Measurements from ENCODE around the gene FMOD. TPM values are rescaled to one million over a fixed set of nuclear protein-coding genes. Genes with fewer than 3 reads are reported as not detected.
A peak's percentile ranks its signal among the peaks of the same experiment; 100 is the strongest.

Gene FMOD
- total and polyA plus RNA-seq, 4 donors: 16.5 to 93.4 (median 32.8) TPM

- no peak overlapping the region for H3K27ac ChIP-seq (ENCODE audit: low read depth in 1 of 2, low read length in 1 of 2)
- no peak for ATAC-seq (ENCODE audit: insufficient read depth, low FRiP score)
- H3K9me3 ChIP-seq (ENCODE audit: control insufficient read depth in 4 of 4, insufficient read depth in 3 of 4, low read length in 3 of 4): no peaks in the 10 kb centered on the region
- no peak overlapping the region for H3K4me3 ChIP-seq
- WGBS, 2 donors: 83 to 87% methylated on average over 3 of the region's 3 CpGs
- H3K4me1 ChIP-seq (ENCODE audit: control insufficient read depth in 5 of 5, insufficient read depth in 5 of 5, low read length in 5 of 5): peaks cover under 1 to 19% (median 8%) of the 10 kb centered on the region in 5 donors
- DNase-seq: no peak
- no peak for TF ChIP-seq CTCF (IDR thresholded peaks at IDR 0.05; ENCODE audit: control extremely low read depth, extremely low read depth)
- H3K27me3 ChIP-seq (ENCODE audit: control insufficient read depth in 3 of 3, insufficient read depth in 3 of 3, low read length in 2 of 3): no peaks in the 10 kb centered on the region
- peaks cover 0 to 16% (median 6%) of the 10 kb centered on the region in 4 donors for H3K36me3 ChIP-seq (ENCODE audit: control insufficient read depth in 4 of 4, insufficient read depth in 4 of 4, low read length in 4 of 4)
- H3K9ac ChIP-seq (ENCODE audit: insufficient read depth in 1 of 2, low read length in 2 of 2): no peak overlapping the region
Measured at GRCh38 chr1:203311368-203312301, 39.3 kb downstream of the FMOD start.

- H3K4me1 ChIP-seq (ENCODE audit: control insufficient read depth in 5 of 5, insufficient read depth in 5 of 5, low read length in 5 of 5): peaks cover 4 to 29% (median 8%) of the 10 kb centered on the region in 5 donors
- WGBS, 2 donors: 64 to 66% methylated on average over 1 of the region's 1 CpG
Measured at GRCh38 chr1:203308923-203309331, 42.0 kb downstream of the FMOD start.

GRCh38 chr1:203308328-203308922, 42.5 kb downstream of the FMOD start:
- H3K9ac ChIP-seq (ENCODE audit: insufficient read depth in 1 of 2, low read length in 2 of 2): no peak overlapping the region
- H3K4me1 ChIP-seq (ENCODE audit: control insufficient read depth in 5 of 5, insufficient read depth in 5 of 5, low read length in 5 of 5): peaks cover 4 to 29% (median 8%) of the 10 kb centered on the region in 5 donors
- H3K27ac ChIP-seq (ENCODE audit: low read depth in 1 of 2, low read length in 1 of 2): peak overlapping the region in 1 of 2 donors; percentile 9
- TF ChIP-seq CTCF (IDR thresholded peaks at IDR 0.05; ENCODE audit: control extremely low read depth, extremely low read depth): no peak
- peaks cover 0 to 16% (median 6%) of the 10 kb centered on the region in 4 donors for H3K36me3 ChIP-seq (ENCODE audit: control insufficient read depth in 4 of 4, insufficient read depth in 4 of 4, low read length in 4 of 4)
- H3K9me3 ChIP-seq (ENCODE audit: control insufficient read depth in 4 of 4, insufficient read depth in 3 of 4, low read length in 3 of 4): no peaks in the 10 kb centered on the region
- DNase-seq (no peak), ATAC-seq (ENCODE audit: insufficient read depth, low FRiP score) (no peak)
- WGBS, 2 donors: 31 to 44% methylated on average over 5 of the region's 5 CpGs
- no peaks in the 10 kb centered on the region for H3K27me3 ChIP-seq (ENCODE audit: control insufficient read depth in 3 of 3, insufficient read depth in 3 of 3, low read length in 2 of 3)
- no peak overlapping the region for H3K4me3 ChIP-seq

More at GRCh38 chr1:203308923-203309331, 42.0 kb downstream of the FMOD start:
- Histone ChIP-seq H3K9me3 (ENCODE audit: control insufficient read depth in 4 of 4, insufficient read depth in 3 of 4, low read length in 3 of 4) (no peaks in the 10 kb centered on the region), H3K4me3 (no peak overlapping the region), H3K27me3 (ENCODE audit: control insufficient read depth in 3 of 3, insufficient read depth in 3 of 3, low read length in 2 of 3) (no peaks in the 10 kb centered on the region), H3K27ac (ENCODE audit: low read depth in 1 of 2, low read length in 1 of 2) (peak overlapping the region in 1 of 2 donors; percentile 9), H3K9ac (ENCODE audit: insufficient read depth in 1 of 2, low read length in 2 of 2) (peak overlapping the region in 1 of 2 donors; percentile 19), H3K36me3 (ENCODE audit: control insufficient read depth in 4 of 4, insufficient read depth in 4 of 4, low read length in 4 of 4) (peaks cover 0 to 16% (median 6%) of the 10 kb centered on the region in 4 donors)
- no peak for ATAC-seq (ENCODE audit: insufficient read depth, low FRiP score)
- TF ChIP-seq CTCF (IDR thresholded peaks at IDR 0.05; ENCODE audit: control extremely low read depth, extremely low read depth): no peak
- DNase-seq: no peak

Measured in lung (tissue), 12 donors.